ENCODE measurements around the gene CACNA2D3.

CACNA2D3 gene

DNA sequence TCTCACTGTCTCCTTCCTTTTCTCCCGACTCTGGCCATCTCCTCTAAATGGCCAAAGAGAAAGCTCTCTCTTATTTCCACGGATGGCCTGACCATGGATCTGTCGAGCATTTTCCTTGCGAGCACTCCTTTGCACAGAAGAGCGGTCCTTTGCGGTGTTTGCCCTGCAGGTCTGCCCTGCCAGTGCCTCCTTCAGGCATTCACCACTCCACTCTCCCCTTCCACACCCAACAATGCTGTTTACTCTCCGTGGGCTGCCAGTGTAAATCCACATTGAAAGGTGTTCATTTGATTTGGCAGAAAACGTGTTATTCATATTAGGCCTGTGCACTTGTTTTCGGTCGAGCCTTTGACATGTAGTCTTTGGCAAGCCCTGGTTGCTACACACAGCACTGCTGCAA is 49.6 kb downstream of the CACNA2D3 start:
- no peak for DNase-seq

DNA sequence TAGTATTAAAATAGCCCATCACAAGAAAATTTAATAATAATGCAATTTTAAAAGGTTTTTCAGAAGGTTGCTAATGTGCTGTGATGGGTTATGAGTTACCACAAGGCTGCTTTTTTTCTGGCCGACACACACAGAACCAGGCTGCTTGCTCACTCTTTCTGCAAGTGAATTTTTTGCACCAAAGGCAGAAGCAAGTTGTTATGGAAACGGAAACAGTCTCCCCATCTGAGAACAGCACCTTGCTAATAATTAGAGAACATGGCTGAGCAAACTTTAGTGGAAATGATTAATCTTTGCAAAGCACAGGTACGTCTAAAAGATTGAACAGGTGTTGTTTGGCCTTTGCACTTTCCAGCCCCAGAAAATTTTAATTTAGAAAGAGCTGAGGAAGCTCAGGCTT is 51.0 kb downstream of the CACNA2D3 start:
- no peak for DNase-seq

DNA sequence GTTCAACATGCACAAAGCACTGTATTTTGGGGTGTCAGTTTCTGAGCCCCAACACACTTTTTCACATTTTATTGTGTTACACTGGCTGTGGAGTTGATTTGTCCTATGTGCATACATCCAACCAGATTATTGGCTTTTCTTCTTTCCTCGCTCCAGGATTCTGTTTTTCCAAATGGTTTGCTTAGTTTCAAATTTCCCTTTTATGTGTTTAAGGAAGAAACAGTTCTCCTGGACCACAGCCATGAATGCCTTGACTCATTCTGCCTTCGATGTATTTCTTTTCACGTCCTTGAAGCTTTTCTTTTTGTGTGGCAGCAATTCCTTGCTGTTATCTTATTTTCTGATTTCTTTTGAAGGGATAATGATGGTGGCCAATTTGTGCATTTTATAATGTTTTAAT is 53.8 kb downstream of the CACNA2D3 start:
- no peak for DNase-seq

DNA sequence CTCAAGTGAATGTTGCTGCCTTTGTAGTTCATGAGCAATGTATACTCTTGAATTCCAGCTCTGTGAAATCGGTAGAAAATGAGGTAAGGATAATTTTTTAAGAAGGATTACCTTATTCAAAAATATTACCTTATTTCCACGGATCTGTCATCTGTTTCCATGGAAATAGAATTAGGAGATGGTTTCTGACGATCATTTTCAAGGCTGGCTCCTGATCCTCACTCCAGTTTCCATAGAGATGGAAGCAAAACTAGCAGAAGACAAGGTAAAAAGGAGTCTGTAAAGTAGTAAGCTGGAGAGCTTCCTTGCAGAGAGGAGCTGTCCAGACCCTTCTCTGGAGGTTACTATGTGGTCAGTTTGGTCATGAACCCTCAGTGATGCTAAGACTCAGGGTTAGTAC is 55.5 kb downstream of the CACNA2D3 start:
- DNase-seq = no peak

DNA sequence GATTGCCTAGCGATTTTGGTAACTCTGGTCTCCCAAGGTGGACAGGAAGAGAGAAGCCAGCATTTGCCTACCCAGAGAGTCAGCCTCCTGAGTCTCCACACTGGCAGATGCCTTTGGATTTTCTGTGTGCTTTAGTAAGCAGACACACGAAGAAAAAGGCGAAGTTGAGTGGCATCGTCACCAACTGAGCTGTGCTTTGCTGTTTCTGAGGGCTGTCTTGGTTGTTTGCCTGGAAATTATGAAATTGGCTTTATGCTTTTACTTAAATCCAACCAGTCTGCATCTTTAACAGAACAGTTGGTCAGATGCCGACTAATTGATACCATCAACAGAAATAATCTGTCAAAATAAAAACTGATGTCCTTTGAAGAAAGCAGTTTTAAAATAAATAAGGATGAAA is 56.0 kb downstream of the CACNA2D3 start:
- DNase-seq = no peak

DNA sequence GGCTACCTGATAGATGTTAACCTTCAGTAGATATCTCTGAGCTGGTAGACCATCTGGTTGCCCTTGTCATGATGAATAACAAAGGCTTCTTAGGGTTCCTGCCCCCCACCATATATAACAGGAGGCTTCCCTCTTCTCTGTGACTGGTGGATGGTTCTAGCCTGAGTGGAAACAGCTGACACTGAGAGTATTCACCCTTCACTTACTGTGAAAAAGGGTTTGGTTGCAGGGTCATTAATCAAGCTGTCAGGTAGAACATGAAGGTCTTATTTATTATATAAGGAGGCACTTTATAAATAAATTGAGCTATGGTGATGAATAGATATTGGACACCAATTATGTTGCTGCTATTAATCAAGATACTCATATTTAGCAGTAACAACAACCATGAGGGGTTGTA is 58.6 kb downstream of the CACNA2D3 start:
- DNase-seq = no peak

DNA sequence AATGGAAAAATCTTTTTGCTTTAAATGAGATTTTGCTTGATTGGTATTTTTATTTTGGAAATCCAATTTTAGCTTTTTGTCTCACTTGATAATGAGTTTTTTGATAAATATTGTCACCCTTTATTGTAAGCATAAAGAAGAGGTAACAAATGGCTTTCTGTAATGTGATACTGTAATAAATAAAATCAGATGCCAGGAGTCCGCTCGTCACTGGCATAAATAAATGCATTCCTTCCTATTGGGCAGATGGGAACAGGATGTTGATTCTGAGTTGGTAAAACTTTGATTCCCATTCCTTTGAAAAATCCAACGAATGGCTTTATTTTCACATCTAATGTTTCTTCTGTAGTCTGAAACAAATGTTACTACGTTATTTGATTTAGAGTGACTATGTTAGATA is 59.9 kb downstream of the CACNA2D3 start:
- DNase-seq = no peak

DNA sequence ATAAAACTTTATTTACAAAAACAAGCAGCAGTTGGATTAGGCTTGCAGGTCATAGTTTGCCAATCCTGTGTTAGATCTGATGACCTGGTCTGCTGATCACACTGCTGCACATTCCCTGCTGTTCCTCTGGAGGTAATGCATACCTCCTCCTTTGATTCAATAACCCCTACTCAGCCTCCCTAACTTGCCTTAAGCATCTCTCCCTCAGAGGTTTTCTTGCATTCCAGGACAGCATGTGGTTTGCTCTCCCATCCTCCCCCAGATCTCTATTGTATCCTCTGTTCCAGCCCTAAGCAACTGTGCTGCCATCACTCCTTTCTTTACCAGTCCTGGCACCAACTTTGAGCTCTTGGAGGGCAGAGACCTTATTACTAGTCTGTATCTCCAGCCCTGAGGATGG is 63.4 kb downstream of the CACNA2D3 start:
- DNase-seq = no peak

DNA sequence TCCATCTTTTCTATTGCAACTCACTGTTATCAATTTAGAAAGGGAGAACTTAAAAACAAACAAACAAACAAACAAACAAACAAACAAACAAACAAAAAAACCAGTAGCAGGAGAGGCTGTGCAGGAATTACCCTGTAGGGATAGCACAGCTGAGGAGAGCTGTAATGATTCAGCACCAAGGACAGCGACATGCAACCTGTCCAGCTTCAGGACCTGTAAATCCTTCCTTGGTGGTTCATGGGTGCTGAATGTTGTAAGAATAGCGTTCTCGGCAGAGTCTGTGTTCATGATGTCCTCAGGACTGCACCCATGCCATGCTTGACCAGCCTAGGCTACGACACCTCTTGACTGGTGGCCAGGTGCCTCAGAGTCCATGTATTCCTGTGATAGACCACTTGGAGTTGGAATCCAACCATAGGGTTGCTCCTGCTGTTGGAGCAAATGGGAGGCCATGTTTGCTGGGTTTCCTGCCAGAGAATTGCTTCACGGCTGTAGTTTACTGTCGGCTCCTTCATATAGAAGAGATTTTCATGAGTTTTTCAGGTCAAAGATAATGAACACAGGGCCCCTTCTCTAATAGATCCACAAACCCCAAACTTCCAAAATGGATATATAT is 65.9 kb downstream of the CACNA2D3 start:
- DNase-seq = peak; percentile 13

DNA sequence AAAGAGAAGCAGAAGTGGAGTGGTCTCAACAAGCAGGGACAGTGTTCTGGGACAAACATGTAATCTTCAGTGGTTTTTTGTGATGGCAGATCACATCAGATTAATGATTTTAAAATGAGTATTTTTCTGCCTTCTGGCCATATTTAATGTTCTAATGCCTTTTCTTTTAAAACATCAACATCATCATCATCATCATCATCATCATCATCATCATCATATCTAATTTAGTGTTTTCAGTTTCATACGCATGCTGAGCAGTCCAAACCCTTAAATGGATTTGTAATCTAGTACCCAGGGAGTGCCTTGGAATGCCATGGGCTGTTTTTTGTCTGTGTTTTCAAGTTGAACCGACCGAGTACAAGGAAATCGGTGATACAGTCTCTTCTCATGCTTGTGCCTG is 68.9 kb downstream of the CACNA2D3 start:
- DNase-seq = no peak

DNA sequence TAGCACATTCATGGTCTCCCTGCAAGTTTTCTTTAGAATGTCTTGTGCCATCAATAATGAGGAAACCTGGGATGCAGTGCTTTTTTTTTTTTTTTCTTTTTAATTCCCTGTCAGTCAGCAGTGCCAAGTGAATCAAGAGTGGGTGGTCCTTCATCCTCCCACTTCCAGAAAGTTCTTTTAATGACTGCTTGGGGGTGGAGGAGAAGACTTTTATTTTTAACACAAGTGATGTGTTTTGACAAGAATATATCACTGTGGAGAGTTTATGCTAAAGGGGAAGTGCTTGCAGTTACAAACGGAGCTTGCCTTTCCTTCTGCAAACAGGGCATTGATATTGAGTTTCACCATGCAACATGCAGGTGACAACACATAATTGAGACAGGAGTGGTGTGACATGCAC is 69.7 kb downstream of the CACNA2D3 start:
- DNase-seq = no peak

DNA sequence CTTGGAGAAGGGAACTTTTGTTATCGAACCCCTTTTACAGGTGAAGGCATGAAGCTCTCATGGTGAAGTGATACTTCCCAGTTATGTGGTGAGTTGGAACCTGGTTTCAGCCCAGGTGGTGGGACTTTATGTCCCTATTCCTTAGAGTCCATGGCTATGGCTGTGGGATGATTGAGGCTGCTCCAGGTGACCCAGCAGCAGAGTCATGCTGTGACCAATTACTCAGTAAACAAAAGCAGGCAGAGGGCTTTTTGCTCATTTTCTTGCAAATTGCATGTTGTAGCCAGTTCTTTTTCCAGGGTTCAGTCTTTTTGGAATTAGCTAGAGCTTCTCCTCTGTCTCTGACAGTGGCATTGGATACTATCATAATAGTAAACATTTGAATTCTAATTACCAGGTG is 70.7 kb downstream of the CACNA2D3 start:
- DNase-seq = no peak

DNA sequence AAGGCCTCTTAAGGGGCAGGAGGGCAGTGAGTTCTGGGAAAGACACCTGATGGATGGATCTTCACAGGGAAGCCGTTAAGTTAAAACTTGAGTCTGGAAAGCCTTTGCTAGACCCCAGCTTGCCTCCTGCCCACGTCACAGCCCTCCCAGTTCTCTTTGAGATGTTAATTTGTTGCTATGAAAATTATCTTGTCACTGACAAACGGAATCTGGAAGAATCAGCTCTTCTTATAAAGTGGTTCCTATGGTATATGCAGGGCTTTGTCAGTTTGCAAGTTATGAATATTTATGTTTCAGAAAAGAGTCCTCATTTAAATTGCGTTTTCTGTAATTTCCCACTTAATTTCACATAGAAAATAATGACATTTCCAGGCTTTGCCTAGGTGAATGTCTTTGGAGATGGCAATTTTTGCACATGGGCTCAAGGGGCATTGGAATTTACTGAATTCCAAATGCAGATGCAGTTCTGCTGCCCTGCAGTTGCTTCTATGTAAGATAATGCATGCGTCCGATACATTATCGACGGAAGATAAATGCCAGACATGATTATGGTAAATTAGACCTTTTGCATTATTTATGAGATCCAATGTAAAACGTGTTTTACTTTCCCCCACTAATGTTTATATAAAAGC is 74.1 kb downstream of the CACNA2D3 start:
- no peak for DNase-seq

DNA sequence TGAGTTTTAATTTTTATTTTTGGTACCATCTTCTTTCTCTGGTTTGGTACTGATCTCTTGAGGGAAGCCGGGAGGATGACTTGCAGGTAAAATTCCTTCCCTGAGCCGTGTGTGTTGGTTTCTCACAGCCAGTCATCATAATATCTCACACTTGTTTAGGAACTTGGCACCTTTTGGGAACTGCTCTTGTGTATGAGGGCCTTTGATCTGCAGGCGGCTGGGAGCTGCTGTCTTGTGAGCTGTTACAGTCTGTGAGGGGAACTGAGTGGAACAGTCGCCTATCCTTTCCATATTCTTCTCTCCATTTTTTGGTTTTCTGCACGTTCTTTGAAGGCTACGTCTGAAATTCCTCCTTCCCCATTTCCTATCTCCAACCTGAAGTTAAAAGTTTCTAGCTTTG is 75.2 kb downstream of the CACNA2D3 start:
- DNase-seq = no peak

DNA sequence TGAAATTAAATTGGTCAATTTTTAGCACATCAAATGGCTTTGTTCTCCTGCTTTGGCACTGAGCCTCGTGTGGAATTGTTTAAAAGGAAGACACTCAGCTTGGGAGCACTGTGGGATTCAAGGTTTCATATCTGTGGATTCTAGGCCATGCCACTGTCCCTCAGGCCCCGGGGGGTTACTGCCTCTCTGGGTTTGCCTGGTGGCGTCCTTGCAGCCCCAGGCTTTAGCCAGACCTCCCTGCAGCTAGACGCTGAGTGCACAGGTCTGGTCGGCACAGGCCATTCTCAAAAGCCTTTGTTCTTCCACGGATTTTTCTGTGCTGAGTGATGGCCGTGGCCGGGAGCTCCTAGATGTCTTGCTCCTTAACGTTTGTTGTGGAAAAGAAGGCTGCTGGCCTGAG is 76.2 kb downstream of the CACNA2D3 start:
- DNase-seq = no peak

DNA sequence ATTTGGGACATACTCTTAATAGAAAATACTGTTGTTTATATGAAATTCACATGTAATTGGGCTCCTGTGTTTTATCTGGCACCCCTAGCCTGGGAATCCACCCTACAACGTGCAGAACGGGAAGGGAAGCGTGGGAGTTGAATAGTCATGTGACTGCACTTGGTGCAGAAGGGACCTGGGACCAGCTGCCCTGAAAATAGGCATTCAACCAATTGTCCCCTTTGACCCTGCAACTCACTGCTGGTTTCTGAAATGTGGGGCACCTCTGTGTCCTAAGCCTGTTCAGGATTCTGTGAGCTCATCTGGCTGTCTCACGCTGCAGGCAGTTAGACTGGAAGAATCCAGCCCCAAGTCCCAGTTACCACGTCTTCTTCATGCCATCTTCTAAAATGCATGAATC is 79.7 kb downstream of the CACNA2D3 start:
- DNase-seq = no peak

DNA sequence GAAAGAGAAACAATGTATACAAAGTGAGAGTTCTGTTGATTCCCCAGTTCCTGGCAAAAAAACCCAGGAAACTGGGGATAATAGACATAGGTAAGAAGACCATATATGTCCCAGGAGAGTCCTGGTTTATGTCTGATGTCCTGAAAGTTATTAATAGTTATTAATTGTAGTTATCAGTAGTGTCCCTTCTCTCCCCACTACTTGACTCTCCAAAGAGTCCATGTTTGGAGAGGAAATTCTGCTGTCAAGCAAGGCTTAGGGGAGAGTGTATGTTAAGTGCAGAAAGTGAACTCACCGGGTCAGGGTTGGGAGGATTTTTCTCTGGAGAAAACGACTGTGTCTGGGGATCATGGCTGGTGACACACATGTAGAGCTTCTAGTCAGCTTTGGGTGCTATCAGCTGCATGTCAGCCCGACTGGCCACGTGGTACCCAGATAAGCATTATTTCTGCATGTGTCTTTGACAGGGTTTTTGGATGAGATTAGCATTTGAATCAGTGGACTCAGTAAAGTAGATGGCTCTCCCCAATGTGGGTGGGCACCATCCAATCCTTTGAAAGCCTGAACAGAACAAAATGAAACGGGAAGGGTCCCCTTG is 80.4 kb downstream of the CACNA2D3 start:
- DNase-seq = no peak

DNA sequence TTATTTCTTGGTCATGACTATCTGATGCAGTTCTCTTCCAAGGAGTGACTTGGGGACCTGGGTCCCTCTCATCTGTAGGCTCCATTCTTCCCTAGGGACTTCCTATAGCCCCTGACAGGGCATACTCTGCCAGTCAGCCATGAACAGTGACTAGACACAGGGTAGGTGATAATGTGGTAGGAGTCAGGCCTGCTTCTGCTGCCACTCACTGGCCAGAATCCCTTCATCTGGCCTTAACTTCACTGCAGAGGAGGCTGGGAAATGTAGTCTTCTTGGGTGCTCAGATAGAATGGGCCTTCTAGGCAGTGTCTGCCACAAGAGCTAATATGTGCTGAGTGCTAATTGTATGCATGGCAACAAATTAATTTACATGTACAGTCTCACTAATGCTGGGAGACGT is 84.5 kb downstream of the CACNA2D3 start:
- DNase-seq = no peak

DNA sequence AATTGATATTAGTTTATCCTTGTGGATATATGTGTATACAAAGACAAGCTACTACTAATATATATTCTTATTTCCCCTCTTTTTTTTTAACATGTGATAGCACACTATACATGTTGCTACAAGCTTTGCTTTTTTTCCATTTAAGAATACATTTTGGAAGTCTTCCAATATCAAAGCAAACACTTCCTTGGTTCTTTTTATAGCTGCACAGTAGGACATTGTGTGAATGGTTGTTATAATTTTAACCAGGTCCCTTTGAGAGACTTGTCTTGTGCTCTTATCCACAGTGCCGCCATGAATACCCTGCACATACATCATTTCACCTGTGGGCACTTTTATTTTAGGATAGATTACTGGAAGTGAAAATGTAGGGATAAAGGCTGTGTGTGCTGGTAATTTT is 88.7 kb downstream of the CACNA2D3 start:
- no peak for DNase-seq

DNA sequence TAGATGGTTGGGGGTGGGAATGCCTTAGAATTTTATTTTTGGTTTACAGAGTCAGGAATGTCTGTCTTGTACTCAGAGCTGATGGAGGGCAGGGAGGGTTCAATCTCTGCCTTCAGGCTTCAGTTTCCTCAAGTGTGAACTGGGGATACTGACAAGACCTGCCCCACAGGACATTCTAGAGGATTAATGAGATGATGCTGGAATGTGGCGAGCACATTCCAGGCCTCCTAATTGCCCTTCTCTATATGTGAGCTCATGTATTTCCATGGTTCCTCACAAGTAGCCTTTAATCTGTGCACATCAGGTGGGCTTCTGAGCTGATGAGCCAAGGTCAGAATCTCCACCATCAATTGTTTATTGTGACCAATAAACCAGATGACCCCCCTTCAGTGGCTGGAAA is 90.4 kb downstream of the CACNA2D3 start:
- DNase-seq = no peak

DNA sequence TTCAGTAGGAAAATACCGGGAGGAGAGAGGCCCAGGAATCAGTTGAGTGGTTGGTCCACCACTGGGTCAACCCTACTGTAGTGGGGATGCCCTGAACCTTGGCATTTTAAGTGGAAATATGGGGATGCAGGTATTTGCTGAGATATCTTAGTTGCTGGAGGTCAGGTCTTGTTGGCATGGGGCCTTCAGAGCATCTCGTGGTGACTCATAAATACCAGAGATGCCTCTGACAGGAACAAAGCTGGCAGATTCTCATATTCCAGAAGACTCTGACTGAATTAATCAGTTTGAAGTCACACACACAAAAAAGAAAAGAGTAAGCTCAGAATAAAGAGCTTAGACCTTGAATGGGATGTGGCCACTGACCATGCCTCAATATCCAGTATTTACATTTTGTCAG is 91.6 kb downstream of the CACNA2D3 start:
- no peak for DNase-seq

DNA sequence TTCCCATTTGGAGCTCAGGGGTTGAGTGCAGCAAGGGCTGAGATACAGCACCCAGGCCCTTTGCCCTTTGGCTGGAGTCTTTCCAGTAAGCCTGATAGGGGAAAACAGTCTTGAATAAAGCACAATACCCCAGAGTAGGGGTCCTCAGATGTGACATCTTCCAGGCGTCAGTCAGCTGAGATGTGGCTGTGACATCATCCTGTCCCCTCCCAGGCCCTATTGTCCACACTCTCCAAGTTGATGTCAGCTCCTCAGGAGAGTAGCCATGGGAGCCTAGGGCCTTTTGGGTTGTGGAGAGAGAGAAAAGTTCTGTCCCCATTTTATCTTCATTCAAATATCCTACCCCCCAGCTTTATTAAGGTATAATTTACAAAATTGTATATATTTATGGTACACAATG is 92.5 kb downstream of the CACNA2D3 start:
- no peak for DNase-seq

DNA sequence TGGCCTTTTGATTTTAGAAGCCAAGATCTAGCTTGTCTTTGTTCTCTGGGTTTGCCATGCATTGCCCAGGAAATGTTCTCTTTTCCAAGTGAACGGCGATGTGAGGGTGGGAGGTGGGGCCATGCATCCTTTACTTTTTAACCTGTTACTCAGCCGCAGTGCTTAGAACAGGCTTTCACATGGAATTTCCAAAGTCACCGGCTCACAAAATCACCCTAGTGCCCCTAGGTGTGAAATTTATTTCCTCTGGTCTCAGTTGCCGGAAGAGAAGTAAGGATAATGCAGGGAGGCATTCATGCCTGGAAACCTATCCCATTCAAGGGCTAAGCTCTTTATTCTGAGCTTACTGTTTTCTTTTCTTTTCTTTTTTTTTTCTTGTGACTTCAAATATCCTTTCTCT is 93.2 kb downstream of the CACNA2D3 start:
- DNase-seq = no peak

DNA sequence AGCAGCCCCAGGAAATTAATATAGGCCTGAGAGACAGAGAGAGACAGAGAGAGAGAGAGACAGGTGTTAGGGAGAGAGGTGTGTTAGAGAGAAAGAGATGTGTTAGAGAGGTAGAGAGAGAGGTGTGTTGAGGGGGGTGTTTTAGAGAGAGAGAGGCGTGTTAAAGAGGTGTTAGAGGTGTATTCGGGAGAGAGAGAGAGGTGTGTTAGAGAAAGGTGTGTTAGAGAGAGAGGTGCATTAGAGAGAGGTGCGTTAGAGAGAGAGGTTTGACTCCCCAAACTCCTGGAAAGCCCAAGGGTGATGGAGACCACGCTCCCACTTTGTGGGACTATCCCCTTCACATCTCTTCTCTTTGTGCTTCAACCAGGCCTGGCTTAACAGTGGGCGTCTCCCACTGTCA is 95.5 kb downstream of the CACNA2D3 start:
- no peak for DNase-seq

DNA sequence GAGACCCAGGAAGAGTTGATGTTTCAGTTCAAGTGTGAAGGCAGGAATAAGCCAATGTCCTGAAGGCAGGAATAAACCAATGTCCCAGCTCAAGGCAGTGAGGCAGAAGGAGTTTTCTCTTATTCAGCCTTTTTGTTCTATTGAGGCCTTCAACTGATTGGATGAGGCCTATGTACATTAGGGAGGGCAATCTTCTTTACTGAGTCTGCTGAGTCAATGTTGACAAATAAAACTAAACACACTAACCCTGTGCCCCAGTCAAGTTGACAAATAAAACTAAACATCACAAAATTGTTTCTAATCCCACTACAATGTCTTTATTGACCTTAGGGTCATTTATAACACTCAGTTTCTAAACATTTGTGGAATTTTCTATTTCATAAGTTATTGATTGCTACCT is 100.0 kb downstream of the CACNA2D3 start:
- DNase-seq = no peak

Data from CD4-positive, alpha-beta T cell treated with Interleukin-17A for 4 hours (primary cell).